ENCODE results near the gene MAP3K4. TPM values are rescaled to one million over a fixed set of nuclear protein-coding genes. Genes with fewer than 3 reads are reported as not detected.

The MAP3K4 gene
- total RNA-seq, 3 donors from 2014 or later, result 32.8 to 58.3 (median 34.7) TPM

DNA sequence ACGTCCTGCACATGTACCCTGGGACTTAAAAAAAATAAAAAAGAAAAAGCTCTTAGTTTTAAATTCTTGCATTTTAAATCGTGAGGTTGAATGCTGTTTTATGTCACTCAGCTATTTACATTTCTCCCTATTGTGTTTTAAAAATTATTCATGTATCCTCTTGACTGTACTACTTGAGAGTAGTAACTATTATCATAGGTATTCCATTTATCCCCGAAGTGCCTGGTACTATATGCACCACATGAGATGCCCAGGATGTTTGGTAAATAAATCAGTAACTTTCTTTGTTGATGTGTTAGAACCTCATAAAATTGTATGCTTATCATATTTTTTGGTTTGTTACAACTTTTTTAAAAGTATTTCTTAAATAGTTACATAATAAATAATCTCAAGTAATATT lies 18.4 kb downstream of the MAP3K4 start:
- intact Hi-C loops (cut with DNase I, micrococcal nuclease), result no loop called here
- DNase-seq (no peak), ATAC-seq (no peak)
- Histone ChIP-seq H3K9me3 (no peaks in the 10 kb centered on the region), H3K4me3 (no peak overlapping the region), H3K36me3 (ENCODE audit: low read depth) (no peaks in the 10 kb centered on the region), H3K4me1 (ENCODE audit: low read depth) (no peaks in the 10 kb centered on the region)
- TF ChIP-seq CTCF (IDR thresholded peaks at IDR 0.05), result no peak

- TF ChIP-seq CTCF (IDR thresholded peaks at IDR 0.05), result no peak
- Histone ChIP-seq H3K4me1 (ENCODE audit: low read depth) (no peaks in the 10 kb centered on the region), H3K36me3 (ENCODE audit: low read depth) (no peaks in the 10 kb centered on the region), H3K4me3 (no peak overlapping the region), H3K9me3 (no peaks in the 10 kb centered on the region)
- no peak for ATAC-seq
- DNase-seq, result no peak
- intact Hi-C loops (cut with DNase I, micrococcal nuclease), result no loop called here
These were observed 18.8 kb downstream of the MAP3K4 start for GRCh38 chr6:161010418-161010817.

DNA sequence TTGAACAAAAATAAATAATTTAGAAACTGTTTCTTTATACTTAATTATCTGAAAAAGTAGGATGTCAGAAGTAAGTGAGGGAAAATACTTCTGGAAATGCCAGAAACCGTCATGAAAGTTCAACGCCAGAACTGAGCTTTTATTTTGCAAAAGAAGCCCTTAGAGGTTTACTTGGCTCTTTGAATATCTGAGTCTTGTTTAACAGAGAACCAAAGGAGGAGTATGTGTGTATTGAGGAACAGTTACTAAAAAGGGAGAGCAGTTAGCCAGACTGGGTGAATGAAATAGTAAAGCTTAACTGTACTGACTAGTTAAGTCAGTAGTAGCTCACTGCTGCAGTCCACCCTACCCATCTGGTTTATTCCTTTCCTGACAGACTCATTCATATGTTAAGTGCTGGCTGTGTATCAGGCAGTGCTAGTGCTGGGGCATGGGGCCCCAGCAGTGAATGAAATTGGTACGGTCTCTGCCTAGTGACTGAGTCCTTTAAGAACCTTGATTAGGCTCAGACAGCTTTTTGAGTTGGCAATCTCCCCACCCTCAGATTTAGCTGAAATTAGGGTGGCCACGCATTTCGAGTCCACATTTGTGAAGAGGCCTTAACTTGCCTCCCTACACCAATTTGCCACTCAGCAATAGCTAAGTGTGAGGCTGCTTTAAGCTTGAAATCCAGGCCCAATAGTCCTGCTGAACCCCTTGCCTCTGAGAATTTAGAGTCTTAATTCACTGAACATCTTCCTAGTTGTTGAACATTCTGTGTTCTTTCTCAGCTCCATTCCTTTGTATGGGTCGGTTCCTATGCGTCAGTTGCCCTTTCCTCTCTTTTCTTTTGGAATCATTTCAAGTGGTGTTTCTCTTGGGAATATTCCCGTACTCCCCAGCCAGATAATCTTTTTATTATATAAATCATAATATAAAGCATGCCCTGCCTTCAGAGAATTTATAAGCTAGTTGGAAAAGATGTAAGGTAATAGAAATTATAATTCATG lies 20.2 kb downstream of the MAP3K4 start:
- TF ChIP-seq CTCF (IDR thresholded peaks at IDR 0.05), result no peak
- intact Hi-C loops (cut with DNase I, micrococcal nuclease), result no loop called here
- no peaks in the 10 kb centered on the region for H3K36me3 ChIP-seq (ENCODE audit: low read depth)
- H3K4me1 ChIP-seq (ENCODE audit: low read depth), result no peaks in the 10 kb centered on the region
- H3K4me3 ChIP-seq, result no peak overlapping the region
- ATAC-seq (no peak), DNase-seq (no peak)
- no peaks in the 10 kb centered on the region for H3K9me3 ChIP-seq

- ATAC-seq, result no peak
- intact Hi-C loops (cut with DNase I, micrococcal nuclease), result no loop called here
- Histone ChIP-seq H3K4me3 (no peak overlapping the region), H3K36me3 (ENCODE audit: low read depth) (no peaks in the 10 kb centered on the region), H3K9me3 (no peaks in the 10 kb centered on the region), H3K4me1 (ENCODE audit: low read depth) (no peaks in the 10 kb centered on the region)
- TF ChIP-seq CTCF (IDR thresholded peaks at IDR 0.05), result no peak
- DNase-seq, result no peak
These were observed 22.1 kb downstream of the MAP3K4 start for GRCh38 chr6:161013695-161014094.

- no peak overlapping the region for H3K4me3 ChIP-seq
- H3K36me3 ChIP-seq (ENCODE audit: low read depth), result no peaks in the 10 kb centered on the region
- ATAC-seq, result no peak
- DNase-seq, result no peak
- intact Hi-C loops (cut with DNase I, micrococcal nuclease), result no loop called here
- no peaks in the 10 kb centered on the region for H3K4me1 ChIP-seq (ENCODE audit: low read depth)
- no peak for TF ChIP-seq CTCF (IDR thresholded peaks at IDR 0.05)
- H3K9me3 ChIP-seq, result no peaks in the 10 kb centered on the region
These were observed 26.4 kb downstream of the MAP3K4 start for GRCh38 chr6:161017766-161018564.
